Loucy (cell line): ENCODE measurements around the gene NR2F1.

Experiments used
- H2AFZ ChIP-seq: fragments of 200-600 bp; sonication (generic); 2 replicates; pipeline ENCODE4 v1.6.0; 2016; ENCODE audit warnings: antibody characterized with exemption, mild to moderate bottlenecking, low read length, moderate library complexity
- H3F3A ChIP-seq: fragments of 200-600 bp; 2 replicates; pipeline ENCODE4 v1.6.0; 2016; ENCODE audit warnings: antibody characterized with exemption, low read depth, mild to moderate bottlenecking
- H3K27me3 ChIP-seq: fragments of 200-600 bp; sonication (generic); 2 replicates; pipeline ENCODE4 v1.6.1; 2014; ENCODE audit warnings: low read length, mild to moderate bottlenecking; ENCODE audit not compliant: insufficient read depth, poor library complexity, severe bottlenecking
- H3K36me3 ChIP-seq: fragments of 200-600 bp; sonication (generic); 2 replicates; pipeline ENCODE4 v1.6.1; 2016; ENCODE audit warnings: low read length; ENCODE audit not compliant: insufficient read depth
- H3K4me1 ChIP-seq: fragments of 200-600 bp; sonication (generic); 2 replicates; pipeline ENCODE4 v1.5.1; 2014; ENCODE audit warnings: low read length, mild to moderate bottlenecking; ENCODE audit not compliant: insufficient read depth, poor library complexity, severe bottlenecking
- H3K4me2 ChIP-seq: fragments of 200-600 bp; sonication (generic); 2 replicates; pipeline ENCODE4 v1.6.0; 2014; ENCODE audit warnings: antibody characterized with exemption, low read length, low read depth, mild to moderate bottlenecking; ENCODE audit not compliant: poor library complexity, severe bottlenecking
- H3K4me3 ChIP-seq: fragments of 200-600 bp; sonication (generic); 2 replicates; pipeline ENCODE4 v1.5.1; 2014; ENCODE audit warnings: low read length, mild to moderate bottlenecking, mixed read lengths; ENCODE audit not compliant: poor library complexity, severe bottlenecking
- H3K79me2 ChIP-seq: fragments of 200-600 bp; sonication (generic); 2 replicates; pipeline ENCODE4 v1.6.1; 2014; ENCODE audit warnings: low read length; ENCODE audit not compliant: insufficient read depth
- H3K9ac ChIP-seq: fragments of 200-600 bp; sonication (generic); 2 replicates; pipeline ENCODE4 v1.6.0; 2014; ENCODE audit warnings: mild to moderate bottlenecking, low read depth, low read length, moderate library complexity; ENCODE audit not compliant: poor library complexity, severe bottlenecking
- H3K9me2 ChIP-seq: fragments of 200-600 bp; sonication (generic); replicated peaks from 2 replicates; pipeline ENCODE4 v1.6.1; 2016; ENCODE audit warnings: low read depth, low read length, mixed read lengths
- H3K9me3 ChIP-seq: fragments of 200-600 bp; sonication (generic); 2 replicates; pipeline ENCODE4 v1.6.1; 2014; ENCODE audit warnings: mild to moderate bottlenecking, antibody characterized with exemption, low read length, low read depth; ENCODE audit not compliant: insufficient read depth
- H4K20me1 ChIP-seq: fragments of 200-600 bp; sonication (generic); 2 replicates; pipeline ENCODE4 v1.6.0; 2014; ENCODE audit warnings: antibody characterized with exemption, low read length, mild to moderate bottlenecking; ENCODE audit not compliant: insufficient read depth, poor library complexity, severe bottlenecking
- CTCF ChIP-seq: fragments of 200-600 bp; sonication (generic); conservative IDR thresholded peaks from 2 replicates; pipeline ENCODE4 v1.5.1; 2014; ENCODE audit warnings: mild to moderate bottlenecking, antibody characterized with exemption, low read length
- EZH2phosphoT487 ChIP-seq: fragments of 200-600 bp; IDR thresholded peaks from 2 replicates; pipeline ENCODE4 v1.6.1; 2018; ENCODE audit warnings: antibody characterized with exemption, mild to moderate bottlenecking, moderate library complexity, borderline replicate concordance

NR2F1 gene

GRCh38 chr5:93569300-93570160 lies 13.5 kb upstream of the NR2F1 start:
- Histone ChIP-seq H3K27me3 (no peaks in the 10 kb centered on the region), H3K4me1 (no peaks in the 10 kb centered on the region), H3K79me2 (no peaks in the 10 kb centered on the region), H2AFZ (no peak overlapping the region), H3K4me3 (no peak overlapping the region), H3F3A (no peaks in the 10 kb centered on the region), H3K4me2 (no peak overlapping the region), H3K9ac (no peak overlapping the region), H3K9me3 (no peaks in the 10 kb centered on the region), H3K9me2 (no peaks in the 10 kb centered on the region), H3K36me3 (no peaks in the 10 kb centered on the region), H4K20me1 (no peaks in the 10 kb centered on the region)
- no peak for TF ChIP-seq CTCF
- no peak for TF ChIP-seq EZH2phosphoT487

- Histone ChIP-seq H4K20me1 (no peaks in the 10 kb centered on the region), H3K4me3 (no peak overlapping the region), H3K4me1 (no peaks in the 10 kb centered on the region), H3K9ac (no peak overlapping the region), H2AFZ (no peak overlapping the region), H3K9me3 (no peaks in the 10 kb centered on the region), H3K4me2 (no peak overlapping the region), H3K27me3 (no peaks in the 10 kb centered on the region), H3K79me2 (no peaks in the 10 kb centered on the region), H3K36me3 (no peaks in the 10 kb centered on the region), H3F3A (no peaks in the 10 kb centered on the region), H3K9me2 (no peaks in the 10 kb centered on the region)
- TF ChIP-seq CTCF (no peak), EZH2phosphoT487 (no peak)
Observed at GRCh38 chr5:93570294-93571113, 12.5 kb upstream of the NR2F1 start.

GRCh38 chr5:93571114-93571949 lies 11.7 kb upstream of the NR2F1 start:
- H3F3A ChIP-seq: no peaks in the 10 kb centered on the region
- no peaks in the 10 kb centered on the region for H3K27me3 ChIP-seq
- H3K79me2 ChIP-seq: no peaks in the 10 kb centered on the region
- no peak overlapping the region for H3K4me2 ChIP-seq
- no peak overlapping the region for H2AFZ ChIP-seq
- H3K4me1 ChIP-seq: no peaks in the 10 kb centered on the region
- H3K9ac ChIP-seq: no peak overlapping the region
- H3K9me2 ChIP-seq: no peaks in the 10 kb centered on the region
- TF ChIP-seq CTCF (no peak), EZH2phosphoT487 (no peak)
- no peaks in the 10 kb centered on the region for H3K9me3 ChIP-seq
- H3K4me3 ChIP-seq: no peak overlapping the region
- H3K36me3 ChIP-seq: no peaks in the 10 kb centered on the region
- H4K20me1 ChIP-seq: no peaks in the 10 kb centered on the region
